NCI-H2227 treated with DMSO at 0.1 percent for 48 hours (cell line): Measurements from ENCODE around the gene CAMK2B.
"Not testable (repeated sequence)": the region's sequence is repeated elsewhere in the genome, so short reads cannot be mapped to it uniquely, and the experiment has no call there.

Experiments
- DNase-seq: peaks from one replicate; lab custom pipeline; 2025; lab: John Stamatoyannopoulos, UW

CAMK2B gene

DNA sequence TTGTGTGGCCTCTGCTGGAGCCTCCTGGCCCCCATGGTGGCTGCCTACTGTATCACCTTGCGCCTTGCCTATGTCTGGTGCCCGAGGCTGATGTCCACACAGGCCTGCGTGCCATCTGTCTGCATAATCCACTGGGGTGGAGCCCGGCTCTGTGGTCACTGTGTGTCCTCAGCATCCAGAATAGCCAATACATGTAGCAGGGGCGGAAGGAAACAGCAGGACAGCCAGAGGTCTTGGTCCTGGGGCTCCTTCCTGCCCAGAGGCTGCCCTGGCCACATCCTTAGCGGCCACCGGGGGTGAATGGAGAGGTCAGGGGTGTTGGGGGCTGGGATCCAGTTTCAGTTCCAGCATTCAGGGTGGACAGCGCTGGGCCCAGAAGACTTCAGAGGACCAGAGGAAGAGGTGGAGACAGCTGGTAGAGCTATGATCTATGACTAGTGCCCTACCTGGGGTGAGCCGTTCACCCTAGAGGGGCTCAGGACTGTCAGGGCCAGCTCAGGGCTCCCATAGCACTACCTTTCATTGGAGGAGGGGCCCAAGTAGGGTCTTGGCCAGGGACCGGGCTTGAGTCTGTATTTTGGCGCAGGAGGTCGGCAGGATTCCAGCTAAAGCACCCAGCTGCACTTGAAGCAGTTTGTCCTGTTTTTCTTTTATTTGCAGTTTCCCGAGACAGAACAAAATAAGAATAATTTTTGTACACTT is 108.7 kb downstream of the CAMK2B start:
- DNase-seq: no peak

DNA sequence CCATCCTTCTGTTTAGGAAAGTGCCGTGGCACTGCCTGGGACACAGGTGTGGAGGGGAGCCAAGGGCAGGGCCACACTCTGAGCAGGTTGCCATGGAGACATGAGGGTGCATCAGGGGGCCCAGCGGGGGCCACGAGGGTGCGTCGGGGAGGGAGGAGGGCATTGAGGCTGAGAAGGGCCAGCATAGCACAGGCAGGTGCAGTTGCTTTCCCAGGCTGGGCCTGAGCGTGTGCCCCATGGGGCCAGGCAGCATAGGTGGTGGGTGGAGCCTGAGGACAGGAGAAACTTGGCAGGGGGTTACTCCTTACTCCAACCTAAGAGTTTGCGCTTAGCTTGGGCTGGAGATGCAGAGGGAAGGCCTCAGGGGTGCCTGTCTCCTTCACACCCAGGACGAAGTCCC is 109.4 kb downstream of the CAMK2B start:
- DNase-seq: no peak

DNA sequence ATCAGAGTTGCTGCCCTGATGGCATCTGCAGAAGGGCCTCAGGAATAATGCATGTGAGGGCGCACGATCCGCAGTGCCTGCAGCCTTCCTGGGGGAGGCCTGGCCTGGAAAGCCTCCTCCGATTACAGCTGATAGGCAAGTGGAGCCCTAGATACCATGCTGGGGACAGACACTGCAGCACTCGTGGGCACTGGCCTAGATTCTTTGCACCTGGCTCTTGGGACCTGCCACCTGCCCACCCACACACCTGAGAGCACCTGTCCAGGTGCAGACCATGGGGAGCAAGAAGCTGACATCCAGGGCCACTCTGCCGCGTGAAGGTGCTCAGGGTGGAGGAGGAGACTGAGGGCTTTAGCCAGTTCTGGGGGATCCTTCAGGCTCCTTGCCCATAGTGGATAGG is 109.9 kb downstream of the CAMK2B start:
- DNase-seq: no peak

DNA sequence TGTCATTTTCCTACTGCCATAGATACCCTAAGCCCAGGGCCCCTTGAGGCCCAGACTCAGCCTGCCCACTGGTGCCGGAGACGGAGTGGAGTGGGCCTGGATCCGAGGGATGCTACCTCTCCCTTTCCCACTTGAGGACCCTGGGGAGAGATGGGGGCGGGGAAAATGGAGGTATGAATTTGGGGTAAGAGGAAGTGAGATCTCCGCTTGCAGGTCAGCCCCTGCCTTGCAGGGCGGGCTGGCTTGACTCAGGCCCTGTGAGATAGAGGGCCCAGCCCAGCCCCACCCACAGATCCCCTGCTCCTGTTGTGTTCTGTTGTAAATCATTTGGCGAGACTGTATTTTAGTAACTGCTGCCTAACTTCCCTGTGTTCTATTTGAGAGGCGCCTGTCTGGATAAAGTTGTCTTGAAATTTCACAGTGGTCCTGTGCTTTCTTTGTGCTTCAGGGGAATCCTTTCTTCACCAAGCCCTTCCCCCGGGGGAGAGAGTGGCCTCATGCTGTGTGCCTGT is 111.5 kb downstream of the CAMK2B start:
- no peak for DNase-seq

DNA sequence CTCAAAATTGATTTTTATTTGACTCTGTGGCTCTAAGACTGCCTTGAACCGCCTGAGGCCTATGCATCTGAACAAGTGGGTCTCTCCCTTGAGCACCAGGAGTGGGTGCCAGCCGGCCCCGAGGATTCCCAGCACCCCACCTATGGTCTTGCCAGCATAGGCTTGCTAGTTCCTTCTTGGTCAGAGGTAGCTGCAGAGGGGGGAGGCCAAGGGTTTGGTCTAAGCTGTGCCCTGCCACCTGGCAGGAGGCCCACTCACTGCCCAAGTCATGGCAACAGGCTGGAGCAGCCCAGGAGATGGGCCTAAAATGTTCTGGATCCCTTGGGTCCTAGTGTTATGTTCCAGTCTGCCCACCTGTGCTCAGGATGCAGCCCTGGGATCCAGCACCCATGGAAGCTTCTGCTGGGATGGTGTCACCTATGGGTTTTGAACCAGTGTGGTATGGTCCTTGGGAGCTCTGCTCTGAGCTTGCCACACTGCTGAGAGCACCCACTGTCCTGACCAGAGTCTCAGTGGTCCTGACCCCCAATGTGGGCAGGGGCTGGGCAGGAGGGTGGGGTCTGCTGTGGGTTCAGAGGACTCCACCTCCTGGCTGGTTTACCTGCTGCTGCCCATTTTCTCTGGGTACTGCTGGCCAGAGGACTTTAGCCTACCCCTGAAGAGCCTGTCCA is 112.1 kb downstream of the CAMK2B start:
- DNase-seq: no peak

DNA sequence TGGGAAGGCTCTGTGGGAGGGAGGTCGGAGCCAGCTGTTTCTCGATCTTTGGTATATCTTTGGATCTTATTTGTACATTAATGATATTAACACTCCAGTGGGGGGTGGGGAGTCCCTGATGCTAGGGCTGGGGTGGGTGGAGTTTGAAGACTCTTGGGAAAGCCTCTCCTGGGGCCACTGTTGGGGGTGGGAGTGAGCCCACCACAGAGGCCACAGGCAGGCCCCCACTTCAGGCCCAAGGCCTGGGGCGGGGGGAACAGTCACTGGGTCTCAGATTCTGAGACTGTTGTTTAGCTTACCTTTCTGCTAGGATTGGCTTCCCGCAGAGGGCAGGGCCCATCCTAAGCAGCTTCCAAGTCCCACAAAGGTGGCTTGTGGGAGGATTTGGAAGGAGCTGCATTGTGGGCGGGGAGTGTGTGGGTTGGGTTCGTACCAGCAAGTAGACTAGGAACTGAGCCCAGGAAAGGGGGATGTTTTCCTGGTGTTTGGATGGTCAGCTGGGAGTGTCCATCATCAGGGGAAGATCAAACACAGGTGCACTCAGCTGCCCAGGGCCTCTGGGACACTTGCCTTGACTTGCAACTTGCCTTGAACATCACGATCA is 112.7 kb downstream of the CAMK2B start:
- DNase-seq: no peak

DNA sequence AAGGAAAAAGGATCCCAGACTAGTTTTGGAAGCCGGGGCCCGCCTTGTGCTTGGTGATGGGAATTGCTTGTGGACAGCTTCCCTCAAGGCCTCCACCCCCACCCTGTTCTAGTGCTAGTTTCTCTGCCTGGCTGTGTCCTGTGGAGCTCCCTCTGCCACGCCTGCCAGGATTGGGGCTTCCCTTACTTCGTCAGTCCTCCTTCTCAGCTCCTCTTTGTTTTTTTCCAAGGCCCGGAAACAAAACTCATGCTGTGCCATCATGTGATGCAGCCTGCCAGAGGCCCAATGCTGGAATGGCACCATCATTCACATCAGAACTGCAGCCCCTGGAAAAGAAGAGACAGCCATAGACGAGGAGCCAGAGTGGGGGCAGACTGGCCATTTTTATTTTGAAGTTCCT is 113.4 kb downstream of the CAMK2B start:
- no peak for DNase-seq

DNA sequence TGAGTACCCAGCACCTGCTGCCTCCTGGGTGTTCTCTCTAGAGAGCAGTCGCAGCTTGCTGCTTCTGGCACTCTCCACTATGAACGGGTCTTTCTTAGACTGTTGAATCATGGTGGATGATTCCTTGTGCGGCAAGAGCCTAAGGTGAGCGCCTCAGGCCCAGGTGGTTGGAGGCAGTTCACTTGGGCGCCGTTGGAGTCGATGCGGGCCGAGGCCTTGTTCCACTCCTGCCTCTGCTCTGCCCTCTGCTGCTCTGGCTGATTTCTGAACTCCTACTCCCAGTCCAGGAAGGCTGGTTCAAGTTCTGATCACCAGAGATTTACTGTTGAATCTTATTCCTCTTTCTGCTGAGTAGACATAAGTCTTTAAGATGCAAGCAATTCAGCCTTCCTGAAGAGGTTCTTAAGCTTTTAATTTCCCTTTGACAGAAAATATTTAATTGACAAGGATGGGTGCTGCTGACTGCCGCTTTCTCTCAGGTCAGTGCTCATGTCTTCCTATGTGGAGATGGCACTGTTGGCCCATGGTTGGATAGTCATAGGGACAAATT is 114.2 kb downstream of the CAMK2B start:
- DNase-seq: no peak

DNA sequence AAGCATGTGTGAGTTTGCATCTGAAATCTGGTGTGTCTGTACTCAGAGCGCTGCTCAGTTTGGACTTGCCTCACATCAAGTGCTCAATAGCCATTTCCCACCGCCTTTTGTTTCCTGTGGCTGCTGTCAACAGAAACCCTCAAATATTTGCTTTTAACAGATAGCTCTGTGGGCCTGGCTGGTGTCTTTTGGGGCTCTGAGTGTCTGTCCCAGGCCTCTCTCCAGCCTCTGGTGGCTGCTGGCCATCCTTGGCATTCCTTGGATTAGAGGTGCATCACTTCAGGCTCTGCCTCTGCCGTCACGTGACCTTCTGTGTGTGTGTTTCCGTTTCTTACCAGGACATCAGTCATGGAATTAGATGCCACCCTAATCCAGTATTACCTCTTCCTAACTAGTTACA is 115.3 kb downstream of the CAMK2B start:
- DNase-seq: no peak

DNA sequence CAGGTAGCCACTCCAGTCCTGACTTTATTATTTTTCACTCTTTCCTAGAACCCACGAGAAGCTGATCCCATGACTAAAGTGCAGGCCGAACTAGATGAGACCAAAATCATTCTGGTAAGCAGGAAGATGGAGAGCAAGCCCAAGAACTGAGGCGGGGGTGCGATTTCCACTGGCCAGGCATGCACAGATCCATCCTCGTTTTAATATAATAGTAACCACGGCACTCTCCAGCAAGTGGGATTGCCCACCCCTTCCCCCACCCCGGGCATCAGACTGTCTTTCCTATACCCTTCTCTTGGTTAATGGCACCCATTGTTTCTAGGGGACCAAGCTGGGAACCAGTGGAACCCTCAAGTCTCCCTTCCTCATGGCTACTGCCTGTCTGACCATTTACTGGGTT is 117.3 kb downstream of the CAMK2B start:
- DNase-seq: no peak

DNA sequence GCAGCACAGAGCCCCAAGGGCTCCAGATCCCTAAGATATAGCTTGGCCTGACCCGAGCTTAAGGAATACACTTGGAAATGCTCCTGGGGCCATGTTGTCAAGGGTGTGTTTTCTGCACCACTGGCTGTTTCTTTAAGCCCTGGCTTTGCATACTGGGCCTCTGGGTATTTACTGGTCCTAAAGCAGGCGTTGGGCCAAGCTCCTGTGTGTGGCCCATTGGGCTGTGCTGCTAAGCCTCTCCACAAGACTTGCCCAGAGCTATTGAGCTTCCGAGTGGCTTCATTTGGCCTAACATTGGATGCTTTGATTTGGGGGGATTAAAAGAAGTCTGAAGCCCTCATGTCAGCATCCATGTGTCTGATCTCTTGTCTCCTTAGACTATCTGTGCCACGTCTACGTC is 119.4 kb downstream of the CAMK2B start:
- no peak for DNase-seq

DNA sequence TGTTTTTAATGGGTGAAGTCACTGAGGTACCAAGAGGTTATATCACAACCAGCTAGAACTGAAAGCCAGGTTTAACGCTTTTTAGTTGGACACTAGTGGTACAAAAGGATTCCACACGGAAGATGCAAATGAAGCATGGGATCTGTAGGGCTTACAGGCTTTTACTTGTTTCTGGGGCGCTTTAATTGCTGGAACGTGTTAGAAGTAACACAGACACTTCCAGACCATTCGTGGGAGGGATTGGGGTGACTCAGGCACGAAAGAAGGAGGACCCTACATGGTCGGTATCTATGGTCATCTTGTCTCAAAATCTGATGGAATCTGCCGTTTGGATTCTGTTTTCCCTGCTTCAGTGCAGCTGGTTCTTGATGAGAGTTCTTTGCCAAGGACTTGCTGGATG is 123.6 kb downstream of the CAMK2B start:
- no peak for DNase-seq

DNA sequence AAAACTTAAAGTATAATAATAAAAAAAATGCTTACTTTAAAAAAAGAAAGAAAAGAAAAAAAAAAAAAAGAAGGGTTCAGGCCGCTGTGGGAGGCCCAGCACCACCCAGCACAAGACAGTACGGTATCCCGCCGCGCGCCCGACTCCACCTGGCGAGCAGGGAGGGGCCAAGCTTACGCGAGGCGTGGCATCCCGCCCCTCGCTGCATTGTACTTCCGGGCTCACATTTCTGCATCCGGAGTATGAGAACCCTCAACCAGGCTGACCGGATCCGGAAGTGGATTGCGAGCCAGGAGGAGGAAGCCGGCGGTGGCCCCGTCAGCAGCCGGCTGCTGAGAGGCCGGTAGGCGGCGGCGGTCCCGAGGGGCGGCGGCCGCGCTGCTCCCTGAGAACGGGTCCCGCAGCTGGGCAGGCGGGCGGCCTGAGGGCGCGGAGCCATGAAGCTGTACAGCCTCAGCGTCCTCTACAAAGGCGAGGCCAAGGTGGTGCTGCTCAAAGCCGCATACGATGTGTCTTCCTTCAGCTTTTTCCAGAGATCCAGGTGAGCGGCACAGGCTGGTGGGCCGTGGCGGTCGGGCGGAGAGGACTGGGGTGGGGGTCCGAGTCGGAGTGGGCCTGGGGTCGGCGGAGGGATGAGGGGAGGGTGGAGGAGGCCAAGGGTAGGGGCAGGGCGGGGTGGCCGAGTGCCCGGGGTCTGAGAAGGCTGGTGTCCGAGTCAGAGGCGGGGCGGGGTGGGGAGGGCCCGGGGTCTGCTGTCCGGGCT is 124.5 kb downstream of the CAMK2B start, which contains the start of gene YKT6:
YKT6 (plus strand) TSS at position 280 of the 763 bp plus-strand sequence; CDS start at position 438, 158 bp downstream.
- peak; percentile 89 for DNase-seq

DNA sequence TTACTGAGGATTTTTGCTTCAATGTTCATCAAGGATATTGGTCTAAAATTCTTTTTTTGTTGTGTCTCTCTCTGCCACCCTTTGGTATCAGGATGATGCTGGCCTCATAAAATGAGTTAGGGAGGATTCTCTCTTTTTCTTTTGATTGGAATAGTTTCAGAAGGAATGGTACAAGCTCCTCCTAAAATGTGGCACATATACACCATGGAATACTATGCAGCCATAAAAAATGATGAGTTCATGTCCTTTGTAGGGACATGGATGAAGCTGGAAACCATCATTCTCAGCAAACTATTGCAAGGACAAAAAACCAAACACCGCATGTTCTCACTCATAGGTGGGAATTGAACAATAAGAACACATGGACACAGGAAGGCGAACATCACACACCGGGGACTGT is 125.2 kb downstream of the CAMK2B start:
- not testable (repeated sequence) for DNase-seq

DNA sequence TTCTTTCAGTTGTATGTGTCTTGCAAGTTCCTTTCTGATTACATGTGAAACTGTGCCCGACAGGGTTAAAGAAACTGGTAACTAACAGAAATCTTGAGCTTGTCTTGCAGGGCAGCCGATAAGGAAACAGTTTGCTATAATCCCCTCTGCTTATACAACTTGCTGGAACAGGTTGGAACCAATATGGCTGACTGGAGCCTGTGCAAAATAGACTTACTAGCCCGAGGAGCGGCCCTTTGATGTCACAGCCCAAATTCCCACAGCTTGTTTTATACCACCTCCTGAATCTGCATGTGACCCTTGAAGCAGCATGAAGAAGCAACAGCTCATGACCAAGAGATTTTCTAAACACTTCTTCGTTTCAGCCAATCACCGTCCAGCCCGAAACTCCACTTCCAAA is 127.9 kb downstream of the CAMK2B start:
- DNase-seq: no peak

DNA sequence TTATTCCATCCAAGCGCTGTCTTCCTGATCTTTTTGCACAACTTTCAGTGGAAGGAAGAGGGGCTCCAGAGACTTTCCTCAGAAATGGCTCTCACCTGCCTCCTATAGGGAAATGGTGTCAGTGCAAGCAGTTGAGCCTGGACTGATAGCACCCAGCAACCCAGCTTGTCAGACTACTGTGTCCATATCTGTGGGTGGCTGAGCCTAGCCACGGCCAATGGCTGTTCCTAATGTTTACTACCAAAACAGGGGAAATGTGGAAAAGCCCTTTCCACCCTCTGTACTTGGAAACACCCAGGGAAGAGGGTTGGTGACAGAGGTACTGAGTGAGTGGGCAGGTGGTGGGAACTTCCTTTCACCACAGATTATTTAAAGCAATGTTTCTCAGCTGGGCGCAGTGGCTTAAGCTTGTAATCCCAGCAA is 128.9 kb downstream of the CAMK2B start:
- DNase-seq: peak; percentile 16

DNA sequence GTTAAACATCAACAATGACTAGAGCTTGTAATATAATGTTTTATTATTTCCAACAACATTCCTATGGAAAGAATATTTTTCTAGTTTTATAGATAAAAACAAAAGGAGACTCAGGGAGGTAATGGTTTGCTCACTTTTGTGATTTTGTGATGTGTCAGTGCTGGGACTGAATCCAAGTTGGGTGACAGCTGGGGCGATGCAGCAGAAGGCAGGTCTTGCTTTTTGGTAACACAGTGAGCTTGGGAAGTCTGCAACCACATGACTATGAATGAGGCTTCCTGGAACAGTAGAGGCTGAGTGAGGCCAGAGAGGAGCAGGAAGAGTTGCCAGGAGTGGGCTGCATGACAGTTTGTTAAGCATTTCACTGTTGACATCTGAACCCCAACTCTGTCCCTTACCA is 129.5 kb downstream of the CAMK2B start:
- DNase-seq: no peak

DNA sequence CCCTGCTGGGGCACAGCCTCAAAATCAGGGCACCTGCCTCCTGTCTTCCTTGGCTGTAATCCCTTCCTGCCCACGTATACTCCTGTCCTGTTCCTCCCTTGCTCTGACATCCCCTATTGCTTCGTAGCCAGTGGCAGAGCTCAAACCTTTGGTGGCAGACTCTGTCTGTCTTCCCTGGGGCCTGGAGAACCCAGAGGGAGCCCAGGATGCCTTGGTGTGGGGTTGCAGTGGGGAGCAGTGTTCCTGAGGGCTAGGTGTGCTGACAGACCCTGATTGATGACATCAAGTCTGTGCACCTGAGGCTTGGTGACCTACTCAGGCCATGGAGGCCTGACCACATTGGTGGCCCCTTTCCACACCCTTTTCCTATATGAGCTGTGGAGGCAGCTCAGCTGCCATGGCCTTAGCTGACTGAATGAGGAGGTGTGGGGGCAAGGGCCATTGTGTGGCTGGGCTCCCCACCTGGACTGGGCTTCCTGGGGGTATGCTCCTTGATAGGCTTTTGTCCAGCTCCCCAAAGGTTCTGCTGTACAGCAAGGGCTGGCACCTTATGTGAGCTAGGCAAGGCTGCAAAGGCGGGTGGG is 130.7 kb downstream of the CAMK2B start:
- DNase-seq: no peak

DNA sequence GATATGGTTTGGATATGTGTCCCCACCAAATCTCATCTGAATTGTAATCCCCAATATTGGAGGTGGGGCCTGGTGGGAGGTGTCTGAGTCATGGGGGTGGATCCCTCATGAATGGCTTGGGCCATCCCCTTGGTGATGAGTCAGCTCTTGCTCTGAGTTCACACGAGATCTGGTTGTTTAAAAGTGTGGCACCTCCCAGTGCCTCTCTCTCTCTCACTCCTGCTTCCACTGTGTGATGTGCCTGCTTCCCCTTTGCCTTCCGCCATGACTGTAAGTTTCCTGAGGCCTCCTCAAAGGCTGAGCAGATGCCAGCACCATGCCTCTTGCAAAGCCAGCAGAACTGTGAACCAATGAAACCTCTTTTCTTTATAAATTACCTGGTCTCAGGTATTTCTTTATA is 131.3 kb downstream of the CAMK2B start:
- no peak for DNase-seq

DNA sequence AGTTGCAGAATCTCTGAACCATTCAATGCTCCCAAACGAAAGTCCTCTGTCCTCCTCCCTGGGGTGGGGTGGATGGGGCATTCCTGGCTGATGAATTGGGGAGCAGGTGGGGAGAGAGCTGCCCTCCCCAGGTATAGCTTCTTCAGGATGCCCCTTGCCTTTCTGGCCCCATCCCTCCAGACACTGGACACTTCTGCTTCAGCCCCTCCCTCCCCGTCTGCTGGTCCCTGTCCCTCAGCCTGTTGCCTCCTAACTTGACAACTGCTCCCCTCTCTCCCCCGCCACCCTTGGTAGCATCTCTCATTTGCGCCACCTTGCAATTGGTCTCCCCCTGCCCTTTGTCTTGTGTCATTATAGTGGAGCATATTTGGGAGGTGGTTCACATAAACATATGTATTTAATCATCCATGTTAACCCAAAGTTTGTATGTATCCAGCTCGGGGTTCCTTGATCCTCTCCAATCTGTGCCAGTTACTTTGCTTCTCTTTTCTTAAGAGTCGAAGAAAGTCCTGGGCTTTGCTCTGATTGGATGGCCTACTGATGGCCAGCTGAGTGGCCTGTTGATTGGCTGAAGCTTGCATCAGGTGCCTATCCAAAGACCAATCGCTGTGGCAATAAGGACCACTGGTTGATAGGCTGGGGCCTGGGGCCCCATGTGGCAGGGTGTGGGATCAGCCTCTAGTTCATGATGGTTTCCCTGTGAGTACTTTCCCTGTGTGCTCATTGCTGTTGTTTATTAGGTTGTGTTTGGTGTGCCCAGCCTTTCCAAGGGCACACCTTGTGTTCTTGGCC is 132.2 kb downstream of the CAMK2B start:
- DNase-seq: no peak

DNA sequence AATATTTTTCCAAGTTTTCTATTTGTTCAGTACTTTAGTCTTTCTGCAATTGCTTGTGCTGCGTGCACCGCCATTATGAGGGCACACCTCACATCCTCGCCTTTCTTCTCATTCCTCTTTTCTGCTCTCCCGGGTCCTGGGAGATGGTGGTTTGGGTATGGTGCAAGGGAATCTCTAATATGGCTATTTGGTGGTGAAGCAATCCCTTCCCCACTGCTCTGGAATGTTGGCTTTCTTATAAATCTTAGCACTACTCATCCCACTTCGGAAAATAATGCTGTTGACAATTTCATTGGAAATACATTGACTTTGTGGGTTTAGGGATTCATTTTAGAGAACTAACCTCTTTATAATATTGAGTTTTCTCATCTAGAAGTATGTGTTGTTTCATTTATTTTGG is 134.2 kb downstream of the CAMK2B start:
- no peak for DNase-seq
